HG02642 (cell line): ENCODE results near the gene ULBP2.
"Not testable (repeated sequence)": the region's sequence is repeated elsewhere in the genome, so short reads cannot be mapped to it uniquely, and the experiment has no call there.

Source experiments
- ATAC-seq: cut with Tn5 transposase; IDR thresholded peaks from one replicate; pipeline ENCODE4 v1.9.1; 2021; ENCODE audit warnings: mild to moderate bottlenecking; ENCODE audit not compliant: unreplicated experiment, poor library complexity

Gene ULBP2

DNA sequence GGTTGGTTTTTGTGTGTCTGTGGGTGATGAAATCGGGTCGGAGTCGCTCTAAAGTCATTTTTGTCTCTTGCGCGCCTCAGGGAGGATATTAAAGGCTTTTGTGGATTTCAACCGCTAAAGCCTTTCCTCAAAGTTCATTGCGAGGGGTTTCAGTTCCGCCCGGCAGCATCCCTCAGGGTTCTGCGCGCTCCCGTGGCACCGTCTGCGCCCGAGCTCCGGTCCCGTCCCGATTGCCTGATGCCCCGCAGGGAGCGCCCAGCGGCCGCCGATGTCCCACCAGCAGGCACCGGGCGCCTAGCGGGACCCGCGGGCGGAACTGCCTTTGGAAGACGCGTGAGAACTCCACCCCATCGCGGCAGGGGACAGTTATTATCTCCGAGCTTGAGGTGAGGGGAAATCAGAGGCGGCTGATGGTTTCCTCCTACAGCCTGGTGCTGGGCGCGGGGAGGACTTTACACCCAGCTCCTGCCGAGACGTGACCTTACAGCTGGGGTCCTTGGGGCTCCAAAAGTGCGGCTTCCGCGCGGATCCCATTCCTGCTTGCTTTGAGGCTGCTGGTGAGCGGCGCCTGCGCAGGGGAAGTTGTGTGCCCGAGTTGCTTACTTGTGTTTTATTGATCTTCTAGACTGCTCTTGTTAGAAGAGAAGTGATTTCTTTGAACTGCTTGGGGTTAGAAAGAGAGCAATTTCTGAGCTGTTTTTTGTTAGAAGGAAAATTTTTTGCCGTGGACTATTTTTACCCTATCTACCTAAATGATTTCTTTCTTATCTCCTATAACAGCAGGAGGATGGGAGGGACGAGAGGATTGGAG, 49.1 kb downstream of the ULBP2 start:
- ATAC-seq: no peak

DNA sequence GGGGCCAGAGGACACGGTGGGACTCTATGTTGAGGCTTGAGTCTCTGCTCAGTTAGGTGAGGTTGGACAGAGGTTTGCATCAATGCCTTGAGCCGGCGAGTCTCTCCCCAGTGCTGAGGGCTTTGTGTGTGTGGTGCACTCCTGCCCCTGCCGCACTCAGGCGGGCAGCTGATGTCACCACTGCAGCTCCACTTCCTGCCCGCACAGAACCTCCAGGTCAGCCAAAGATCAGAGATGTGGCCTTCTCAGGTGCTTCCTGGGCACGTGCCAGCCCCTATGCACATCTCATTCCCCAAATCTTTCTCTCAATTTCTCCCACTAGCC, 49.6 kb downstream of the ULBP2 start:
- not testable (repeated sequence) for ATAC-seq

DNA sequence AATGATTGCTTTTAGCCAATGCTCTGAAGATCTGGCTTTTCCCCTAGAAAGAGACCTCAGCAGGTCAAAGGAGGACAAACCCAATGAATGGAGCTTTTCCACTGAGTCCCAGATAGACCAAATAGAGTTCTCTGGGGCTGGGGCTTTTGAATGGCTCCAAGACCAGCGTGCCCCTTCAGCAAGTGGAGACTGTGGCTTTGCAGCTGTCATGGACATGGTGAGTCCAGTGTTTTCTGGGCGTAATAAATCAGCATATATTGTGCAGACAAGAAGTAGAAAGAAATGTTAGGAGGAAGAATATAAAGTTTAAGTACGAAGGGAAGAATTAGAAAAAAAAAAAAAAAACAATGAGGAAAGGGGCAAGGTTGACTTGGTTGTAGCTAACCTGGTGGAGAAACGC, 50.0 kb downstream of the ULBP2 start:
- ATAC-seq: no peak

DNA sequence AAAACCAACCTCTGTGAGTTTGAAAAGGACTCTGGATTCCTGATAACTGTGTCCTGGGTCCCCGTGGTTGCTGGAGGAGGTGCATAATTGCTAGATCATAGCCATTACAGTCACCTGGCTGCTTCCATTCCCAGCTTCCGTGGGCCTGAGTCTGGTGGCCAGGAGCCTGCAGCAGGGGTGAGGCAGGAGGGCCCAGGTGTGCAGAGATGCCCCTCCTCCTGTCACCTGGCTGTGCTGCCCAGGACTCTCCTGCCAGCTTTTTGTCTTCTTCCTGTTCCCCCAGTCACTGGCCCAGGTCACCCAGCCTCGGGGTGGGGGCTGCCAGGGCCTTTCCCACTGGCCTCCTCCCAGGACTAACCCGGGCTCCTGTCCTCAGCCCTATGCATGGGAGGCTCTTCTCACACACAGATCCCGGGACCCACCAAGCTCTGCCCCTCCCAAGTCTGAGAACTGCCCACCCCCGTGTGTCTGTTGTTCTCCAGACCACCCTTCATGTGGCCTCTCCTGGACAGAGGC, 53.5 kb downstream of the ULBP2 start:
- no peak for ATAC-seq

DNA sequence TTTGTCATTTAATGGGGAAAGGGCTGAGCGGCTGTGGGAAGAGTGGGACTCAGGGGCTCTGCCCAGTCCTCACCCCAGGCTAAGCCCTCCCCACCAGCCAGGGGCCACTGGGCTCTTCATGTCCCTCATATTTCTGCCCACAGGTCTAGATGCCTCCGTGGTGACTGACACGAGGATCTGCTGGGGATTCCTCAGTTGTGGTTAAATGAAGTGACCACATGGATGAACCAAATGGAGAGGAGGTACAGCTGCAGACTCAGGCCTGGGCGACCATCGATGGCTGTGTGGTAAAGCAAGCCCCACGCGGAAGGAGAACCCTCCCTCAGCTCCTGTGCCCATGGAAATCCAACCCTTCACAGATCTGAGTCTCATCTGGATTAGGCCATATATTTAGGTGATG, 54.2 kb downstream of the ULBP2 start:
- ATAC-seq: no peak
